Mesendoderm (in vitro differentiated cells): Measurements from ENCODE around the gene METTL24.
A peak's percentile ranks its signal among the peaks of the same experiment; 100 is the strongest.

ENCODE experiments used
- DNase-seq: peaks from one replicate; pipeline ENCODE4 v3.0.0; 2013
- H2AK5ac ChIP-seq: 2 replicates; pipeline ENCODE4 v1.6.1; 2013; ENCODE audit warnings: low read length, inconsistent platforms
- H2BK120ac ChIP-seq: 2 replicates; pipeline ENCODE4 v1.6.1; 2013; ENCODE audit warnings: low read depth, mild to moderate bottlenecking, low read length, moderate library complexity, mixed read lengths
- H2BK15ac ChIP-seq: replicated peaks from 2 replicates; pipeline ENCODE4 v1.6.1; 2013; ENCODE audit warnings: low read depth, mild to moderate bottlenecking, moderate library complexity
- H2BK5ac ChIP-seq: 2 replicates; pipeline ENCODE4 v1.6.1; 2013; ENCODE audit warnings: low read length, inconsistent platforms
- H3K18ac ChIP-seq: 2 replicates; pipeline ENCODE4 v1.6.1; 2013; ENCODE audit warnings: mild to moderate bottlenecking, low read length, mixed read lengths
- H3K23ac ChIP-seq: one replicate; pipeline ENCODE4 v1.6.1; 2013; ENCODE audit warnings: low read length
- H3K27ac ChIP-seq: 2 replicates; pipeline ENCODE4 v1.5.1; 2013; ENCODE audit warnings: low read depth, mild to moderate bottlenecking, inconsistent platforms, low read length, moderate library complexity
- H3K27me3 ChIP-seq: 2 replicates; pipeline ENCODE4 v1.6.1; 2013; ENCODE audit warnings: low read length, control low read depth, mild to moderate bottlenecking, inconsistent platforms; ENCODE audit not compliant: insufficient read depth, poor library complexity
- H3K36me3 ChIP-seq: 2 replicates; pipeline ENCODE4 v1.6.1; 2013; ENCODE audit warnings: low read length, inconsistent platforms; ENCODE audit not compliant: control insufficient read depth, insufficient read depth
- H3K4ac ChIP-seq: one replicate; pipeline ENCODE4 v1.6.1; 2013; ENCODE audit warnings: low read depth, mild to moderate bottlenecking, low read length, moderate library complexity
- H3K4me1 ChIP-seq: 2 replicates; pipeline ENCODE4 v1.6.1; 2013; ENCODE audit warnings: low read depth, low read length, inconsistent platforms; ENCODE audit not compliant: control insufficient read depth
- H3K4me2 ChIP-seq: 2 replicates; pipeline ENCODE4 v1.6.1; 2013; ENCODE audit warnings: low read length
- H3K4me3 ChIP-seq: 2 replicates; pipeline ENCODE4 v1.5.1; 2013; ENCODE audit warnings: mild to moderate bottlenecking, low read length
- H3K56ac ChIP-seq: one replicate; pipeline ENCODE4 v1.6.1; 2013; ENCODE audit warnings: low read length
- H3K79me1 ChIP-seq: 2 replicates; pipeline ENCODE4 v1.6.1; 2013; ENCODE audit warnings: low read length, inconsistent platforms
- H3K79me2 ChIP-seq: 2 replicates; pipeline ENCODE4 v1.6.1; 2013; ENCODE audit warnings: mild to moderate bottlenecking, low read length; ENCODE audit not compliant: control insufficient read depth, insufficient read depth
- H3K9ac ChIP-seq: 2 replicates; pipeline ENCODE4 v1.6.1; 2013; ENCODE audit warnings: low read length, inconsistent platforms
- H4K5ac ChIP-seq: one replicate; pipeline ENCODE4 v1.6.1; 2013; ENCODE audit warnings: low read length
- H4K8ac ChIP-seq: one replicate; pipeline ENCODE4 v1.6.1; 2013; ENCODE audit warnings: low read depth, mild to moderate bottlenecking, control low read depth, low read length, moderate library complexity
- WGBS: extraction: QIAGEN DNeasy Blood & Tissue Kit; methylation state at CpG from one replicate; pipeline ENCODE4 v1.1.7; 2013; ENCODE audit warnings: low lambda C conversion rate, missing lambda C conversion rate; ENCODE audit not compliant: insufficient coverage; ENCODE audit errors: extremely low coverage; 5-methylcytosine and 5-hydroxymethylcytosine counted together

METTL24 gene

DNA sequence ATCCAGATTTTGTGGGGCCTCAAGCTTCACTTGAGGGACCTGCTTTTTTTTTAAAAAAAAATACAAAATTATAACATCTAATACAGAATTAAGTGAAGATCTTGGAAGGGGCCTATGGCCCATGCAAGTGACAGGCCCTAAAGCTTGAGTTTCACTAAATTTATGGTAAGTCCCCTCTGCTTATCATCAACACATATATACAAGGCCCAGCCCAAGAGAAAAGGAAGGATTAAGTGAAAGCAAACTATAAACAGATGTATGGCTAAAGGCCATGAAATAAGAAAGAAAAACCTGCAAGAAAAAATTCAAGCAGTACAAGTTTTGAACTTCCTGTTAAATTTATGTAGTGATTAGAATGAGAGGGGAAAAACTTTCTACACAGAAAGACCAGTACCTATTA lies 91.2 kb downstream of the METTL24 start:
- Histone ChIP-seq H3K27ac (no peak overlapping the region), H3K36me3 (no peaks in the 10 kb centered on the region), H3K79me1 (no peaks in the 10 kb centered on the region), H2BK15ac (no peak overlapping the region), H3K4me3 (no peak overlapping the region), H3K4me2 (no peak overlapping the region), H2AK5ac (no peak overlapping the region), H4K8ac (no peak overlapping the region), H3K56ac (no peak overlapping the region), H2BK120ac (no peak overlapping the region), H3K9ac (no peak overlapping the region), H4K5ac (no peak overlapping the region), H3K4ac (no peak overlapping the region), H3K23ac (no peak overlapping the region), H3K79me2 (no peaks in the 10 kb centered on the region), H3K27me3 (no peaks in the 10 kb centered on the region), H2BK5ac (no peak overlapping the region), H3K4me1 (no peaks in the 10 kb centered on the region), H3K18ac (no peak overlapping the region)
- no peak for DNase-seq

DNA sequence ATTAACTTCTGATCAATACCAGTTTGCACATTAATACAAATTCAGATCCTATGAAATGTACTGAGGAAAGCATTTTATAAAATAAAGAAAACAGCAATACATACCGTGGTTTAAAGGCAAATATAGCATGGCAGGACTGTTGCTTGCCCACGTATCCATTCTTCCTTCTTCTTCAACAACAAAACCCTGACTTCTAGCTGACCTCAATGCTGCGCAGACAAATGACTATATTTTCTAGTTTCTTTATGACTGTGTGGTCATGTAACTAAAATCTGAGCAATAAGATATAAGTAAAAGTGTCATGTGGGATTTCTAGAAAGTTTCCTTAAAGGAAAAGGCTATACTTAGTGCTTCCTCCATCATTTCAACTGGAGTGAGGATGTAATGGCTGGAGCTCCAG lies 92.9 kb downstream of the METTL24 start:
- Histone ChIP-seq H3K4me3 (no peak overlapping the region), H3K23ac (no peak overlapping the region), H3K27me3 (no peaks in the 10 kb centered on the region), H4K5ac (no peak overlapping the region), H3K9ac (no peak overlapping the region), H2BK5ac (no peak overlapping the region), H3K36me3 (no peaks in the 10 kb centered on the region), H3K4me1 (no peaks in the 10 kb centered on the region), H3K4me2 (no peak overlapping the region), H3K79me1 (no peaks in the 10 kb centered on the region), H2AK5ac (no peak overlapping the region), H4K8ac (no peak overlapping the region), H3K79me2 (no peaks in the 10 kb centered on the region), H3K4ac (no peak overlapping the region), H3K27ac (no peak overlapping the region), H3K56ac (no peak overlapping the region), H3K18ac (no peak overlapping the region), H2BK15ac (no peak overlapping the region), H2BK120ac (no peak overlapping the region)
- no peak for DNase-seq
- WGBS: no CpG with 5 or more reads among the region's 3 CpGs

DNA sequence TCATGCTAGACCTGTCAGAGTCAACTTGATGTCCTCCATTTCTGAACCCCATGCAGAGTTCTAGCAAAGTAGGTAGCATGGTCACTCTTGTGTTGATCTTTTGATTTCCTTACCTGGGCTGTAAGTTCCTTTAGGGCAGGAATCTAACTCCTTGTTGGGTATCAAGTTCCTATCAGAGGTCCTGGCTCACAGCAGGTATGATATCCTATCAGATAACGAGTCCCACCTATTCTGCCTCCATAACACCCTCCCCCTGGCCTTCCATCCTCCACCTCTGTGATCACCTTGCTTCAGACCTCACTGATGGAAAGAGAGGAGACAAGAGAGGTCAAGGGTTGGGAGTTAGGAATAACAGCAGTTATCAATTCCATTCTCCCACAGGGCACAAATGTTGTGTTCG lies 101.8 kb downstream of the METTL24 start:
- Histone ChIP-seq H3K27ac (no peak overlapping the region), H3K23ac (no peak overlapping the region), H2BK120ac (no peak overlapping the region), H4K8ac (no peak overlapping the region), H4K5ac (no peak overlapping the region), H3K56ac (no peak overlapping the region), H3K4me1 (no peaks in the 10 kb centered on the region), H2BK5ac (no peak overlapping the region), H3K79me1 (no peaks in the 10 kb centered on the region), H3K36me3 (no peaks in the 10 kb centered on the region), H3K79me2 (no peaks in the 10 kb centered on the region), H3K4me3 (no peak overlapping the region), H3K4me2 (no peak overlapping the region), H3K4ac (no peak overlapping the region), H3K27me3 (no peaks in the 10 kb centered on the region), H2AK5ac (no peak overlapping the region), H2BK15ac (no peak overlapping the region), H3K18ac (no peak overlapping the region), H3K9ac (no peak overlapping the region)
- no CpG with 5 or more reads among the region's 2 CpGs for WGBS
- peak; percentile 67 for DNase-seq

DNA sequence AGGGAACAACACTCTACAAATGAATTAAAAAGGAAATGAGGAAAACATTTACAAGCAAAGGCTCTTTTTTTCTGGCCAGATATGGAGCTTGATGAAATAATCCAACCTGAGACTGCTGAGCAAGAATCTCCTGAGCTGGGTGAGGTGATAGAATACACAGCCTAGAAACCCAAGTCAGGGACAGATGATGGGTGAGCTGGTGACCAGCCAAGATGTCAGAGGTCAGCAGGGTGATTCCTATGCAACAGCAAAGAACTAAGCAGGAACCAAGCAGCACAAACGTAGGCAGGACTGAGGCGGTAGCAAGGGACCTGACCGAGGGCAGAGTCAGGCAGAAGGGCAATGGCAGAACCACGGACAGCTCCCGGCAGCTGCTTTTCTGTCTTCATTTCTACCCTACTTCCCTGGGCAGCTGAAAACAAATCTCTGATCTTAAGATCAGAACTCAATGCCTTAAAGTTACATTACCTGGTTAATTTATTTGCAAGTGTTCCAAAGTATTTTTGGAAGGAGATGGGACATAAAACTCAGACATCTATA lies 102.9 kb downstream of the METTL24 start:
- WGBS: no CpG with 5 or more reads among the region's 5 CpGs
- Histone ChIP-seq H3K23ac (no peak overlapping the region), H3K56ac (no peak overlapping the region), H2BK120ac (no peak overlapping the region), H3K4me2 (no peak overlapping the region), H4K8ac (no peak overlapping the region), H2AK5ac (no peak overlapping the region), H2BK5ac (no peak overlapping the region), H3K79me1 (no peaks in the 10 kb centered on the region), H3K9ac (no peak overlapping the region), H3K36me3 (no peaks in the 10 kb centered on the region), H3K4me3 (no peak overlapping the region), H3K18ac (no peak overlapping the region), H3K79me2 (no peaks in the 10 kb centered on the region), H3K27ac (no peak overlapping the region), H2BK15ac (no peak overlapping the region), H3K4me1 (no peaks in the 10 kb centered on the region), H4K5ac (no peak overlapping the region), H3K4ac (no peak overlapping the region), H3K27me3 (no peaks in the 10 kb centered on the region)
- DNase-seq: peak; percentile 67

DNA sequence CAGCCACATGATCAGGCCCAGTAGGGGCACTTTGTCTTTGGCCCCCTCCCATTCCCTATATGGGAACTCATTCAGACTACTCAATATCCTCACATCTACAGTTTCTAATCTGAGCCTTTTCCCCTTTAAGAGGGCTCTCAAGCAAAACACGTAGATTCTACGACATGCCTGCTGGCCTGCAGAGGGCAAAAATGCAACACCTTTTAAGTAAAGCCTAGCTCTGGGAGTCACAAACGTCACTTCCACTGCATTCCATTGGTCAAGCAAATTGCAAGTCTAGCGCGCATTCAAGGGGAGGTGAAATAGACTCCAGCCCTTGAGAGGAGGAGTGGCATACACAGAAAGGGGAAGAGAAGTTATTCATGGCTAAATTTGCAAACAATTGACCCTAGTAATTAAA lies 107.3 kb downstream of the METTL24 start:
- H3K23ac ChIP-seq: no peak overlapping the region

DNA sequence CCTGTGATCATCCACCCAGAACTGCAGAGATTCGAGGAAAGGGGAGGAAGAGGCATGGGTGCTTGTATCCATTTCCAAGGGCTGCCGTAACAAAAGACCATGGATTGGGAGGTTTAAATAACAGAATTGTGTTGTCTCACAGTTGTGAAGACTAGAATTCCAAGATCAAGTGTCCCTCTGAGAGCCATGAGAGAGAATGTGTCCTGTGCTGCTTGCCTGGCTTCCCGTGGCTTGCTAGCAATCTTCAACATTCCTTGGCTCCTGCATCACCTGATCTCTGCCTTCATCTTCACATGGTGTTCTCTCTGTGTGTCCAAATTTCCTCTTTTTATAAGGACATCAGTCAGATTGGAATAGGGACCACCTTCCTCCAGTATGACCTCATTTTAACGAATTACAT lies 108.1 kb downstream of the METTL24 start:
- peak; percentile 64 for DNase-seq
- H3K56ac ChIP-seq: no peak overlapping the region
- no peak overlapping the region for H3K4me3 ChIP-seq
- no CpG with 5 or more reads among the region's 4 CpGs for WGBS
- no peak overlapping the region for H3K4me2 ChIP-seq
- no peak overlapping the region for H3K27ac ChIP-seq
- no peak overlapping the region for H4K5ac ChIP-seq
- H2BK120ac ChIP-seq: no peak overlapping the region
- no peaks in the 10 kb centered on the region for H3K27me3 ChIP-seq
- H3K9ac ChIP-seq: no peak overlapping the region
- H4K8ac ChIP-seq: no peak overlapping the region
- no peak overlapping the region for H2BK5ac ChIP-seq
- H3K79me1 ChIP-seq: no peaks in the 10 kb centered on the region
- H3K23ac ChIP-seq: no peak overlapping the region
- H3K36me3 ChIP-seq: no peaks in the 10 kb centered on the region
- H2BK15ac ChIP-seq: no peak overlapping the region
- no peak overlapping the region for H3K18ac ChIP-seq
- no peak overlapping the region for H2AK5ac ChIP-seq
- H3K79me2 ChIP-seq: no peaks in the 10 kb centered on the region
- no peak overlapping the region for H3K4ac ChIP-seq
- peaks cover 2% of the 10 kb centered on the region for H3K4me1 ChIP-seq

More for the DNA sequence above, 107.3 kb downstream of the METTL24 start:
- no peak overlapping the region for H3K9ac ChIP-seq
- no peak overlapping the region for H4K8ac ChIP-seq
- no peak overlapping the region for H2BK120ac ChIP-seq
- no peak overlapping the region for H3K56ac ChIP-seq
- H3K4me3 ChIP-seq: no peak overlapping the region
- H3K36me3 ChIP-seq: no peaks in the 10 kb centered on the region
- H3K79me1 ChIP-seq: no peaks in the 10 kb centered on the region
- DNase-seq: peak; percentile 85
- no peaks in the 10 kb centered on the region for H3K79me2 ChIP-seq
- H3K18ac ChIP-seq: no peak overlapping the region
- H4K5ac ChIP-seq: no peak overlapping the region
- H3K4me1 ChIP-seq: peaks cover 2% of the 10 kb centered on the region
- H2BK5ac ChIP-seq: no peak overlapping the region
- H3K4me2 ChIP-seq: no peak overlapping the region
- no peaks in the 10 kb centered on the region for H3K27me3 ChIP-seq
- H3K27ac ChIP-seq: no peak overlapping the region
- no peak overlapping the region for H3K4ac ChIP-seq
- WGBS: no CpG with 5 or more reads among the region's 5 CpGs
- H2AK5ac ChIP-seq: no peak overlapping the region
- H2BK15ac ChIP-seq: no peak overlapping the region
